Amniotic epithelial cell (primary cell): ENCODE results near the gene CBX7.
"Not testable (repeated sequence)": the region's sequence is repeated elsewhere in the genome, so short reads cannot be mapped to it uniquely, and the experiment has no call there.

Source experiments
- DNase-seq: peaks from one replicate; pipeline ENCODE4 v3.0.0-alpha.2; 2010; ENCODE audit warnings: low read depth

The CBX7 gene

DNA sequence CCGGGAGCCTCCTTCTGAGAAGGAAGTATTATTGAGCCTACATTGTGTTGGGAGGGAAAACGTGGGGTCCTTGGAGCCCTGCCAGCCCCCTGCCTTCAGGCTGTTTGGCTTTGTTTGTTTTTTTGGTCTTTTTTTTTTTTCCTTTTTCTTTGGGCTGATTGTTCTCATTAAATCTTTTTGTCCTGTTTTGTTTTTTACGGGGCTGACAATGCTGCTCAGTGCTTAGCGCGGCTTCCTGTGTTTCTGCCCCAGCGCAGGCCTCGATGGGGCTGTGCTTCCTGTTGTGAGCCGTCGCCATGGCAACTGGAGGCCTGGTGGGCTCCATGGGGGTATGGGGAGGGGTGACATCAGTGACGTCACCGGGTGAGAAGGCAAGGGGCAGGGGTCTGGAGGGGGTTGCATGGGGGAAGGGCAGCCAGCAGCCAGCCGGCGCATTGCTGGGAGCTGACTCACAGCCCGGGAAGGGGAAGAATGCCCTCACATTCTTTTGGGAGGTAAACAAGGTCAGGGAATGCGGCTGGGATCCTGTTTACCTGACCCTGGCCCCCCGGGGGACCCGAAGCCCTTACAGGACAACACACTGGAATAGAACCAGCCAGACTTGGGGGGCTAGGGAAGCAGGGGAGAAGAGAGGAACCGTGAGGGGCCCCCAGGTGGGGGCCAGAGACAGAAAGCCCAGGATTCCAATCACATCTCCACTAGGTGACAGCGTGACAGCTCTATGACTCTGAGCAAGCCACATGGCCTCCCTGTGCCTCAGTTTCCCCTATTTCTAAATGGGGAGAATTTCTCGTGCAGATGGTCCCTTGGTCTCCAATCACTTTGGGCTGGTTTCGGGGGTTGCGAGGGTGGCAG, 22.2 kb upstream of the CBX7 start:
- peak; percentile 90 for DNase-seq

DNA sequence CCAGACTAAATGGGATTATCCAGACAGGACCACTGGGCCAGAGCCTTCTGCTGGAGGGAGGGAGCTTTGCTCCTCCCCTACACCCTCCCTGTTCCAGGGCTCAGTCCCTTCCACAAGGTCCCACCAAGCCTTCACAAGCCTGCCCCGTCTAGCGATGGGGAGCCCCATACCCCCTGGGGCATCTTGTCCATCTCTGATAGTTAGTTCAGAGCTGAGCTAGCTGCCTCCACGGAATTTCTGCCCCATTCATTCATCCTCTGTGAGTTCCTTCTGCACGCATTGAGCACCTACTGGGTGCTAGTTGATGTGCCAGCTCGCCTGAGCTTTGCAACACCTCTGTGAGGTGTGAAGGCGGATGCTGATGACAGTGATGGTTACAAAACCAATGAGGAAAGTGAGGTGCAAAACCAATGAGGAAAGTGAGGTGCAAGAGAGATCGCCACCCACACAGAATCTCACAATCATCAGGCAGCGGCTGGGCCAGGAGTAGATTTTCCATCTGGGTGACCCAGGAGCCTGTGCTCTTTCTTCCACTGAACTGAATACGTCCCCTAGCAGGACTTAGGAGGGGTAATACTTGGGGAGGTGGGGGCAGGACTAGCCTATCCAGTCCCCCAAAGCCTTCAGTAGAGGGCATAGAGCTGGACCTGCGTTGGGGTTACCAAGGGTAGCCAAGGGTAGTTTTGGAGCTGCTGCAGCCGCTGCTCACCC, 21.5 kb upstream of the CBX7 start:
- no peak for DNase-seq

DNA sequence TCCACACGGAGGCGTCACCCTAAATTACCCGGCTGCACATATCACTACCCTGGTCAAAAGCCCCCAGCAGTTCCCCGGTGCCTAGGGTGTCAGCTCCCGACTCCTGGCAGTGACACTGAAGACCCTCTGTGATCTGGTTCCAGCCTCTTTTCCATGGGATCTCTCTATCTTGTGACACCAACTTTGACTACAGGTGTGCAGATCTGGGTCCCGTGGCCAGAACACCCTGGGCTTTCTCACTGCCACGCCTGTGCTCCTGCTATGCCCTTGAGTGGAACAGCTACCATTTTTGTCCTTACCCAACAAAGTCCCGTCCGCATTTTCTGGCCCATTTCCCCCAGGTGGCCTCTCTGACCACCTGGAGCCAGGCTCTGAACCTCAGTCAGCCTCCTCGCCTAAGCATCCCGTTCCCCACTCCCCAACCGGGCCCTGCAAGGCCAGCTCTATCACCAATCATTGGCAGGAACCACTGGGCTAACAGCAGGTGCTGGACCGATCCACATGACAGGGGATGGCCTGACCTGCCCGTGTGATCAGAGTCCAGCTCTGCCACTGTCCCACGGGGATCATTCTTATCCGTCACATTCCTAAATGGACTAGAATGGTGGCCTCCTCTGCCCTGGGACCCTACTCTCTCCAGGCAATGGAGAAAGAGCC, 20.7 kb upstream of the CBX7 start:
- DNase-seq, result no peak

DNA sequence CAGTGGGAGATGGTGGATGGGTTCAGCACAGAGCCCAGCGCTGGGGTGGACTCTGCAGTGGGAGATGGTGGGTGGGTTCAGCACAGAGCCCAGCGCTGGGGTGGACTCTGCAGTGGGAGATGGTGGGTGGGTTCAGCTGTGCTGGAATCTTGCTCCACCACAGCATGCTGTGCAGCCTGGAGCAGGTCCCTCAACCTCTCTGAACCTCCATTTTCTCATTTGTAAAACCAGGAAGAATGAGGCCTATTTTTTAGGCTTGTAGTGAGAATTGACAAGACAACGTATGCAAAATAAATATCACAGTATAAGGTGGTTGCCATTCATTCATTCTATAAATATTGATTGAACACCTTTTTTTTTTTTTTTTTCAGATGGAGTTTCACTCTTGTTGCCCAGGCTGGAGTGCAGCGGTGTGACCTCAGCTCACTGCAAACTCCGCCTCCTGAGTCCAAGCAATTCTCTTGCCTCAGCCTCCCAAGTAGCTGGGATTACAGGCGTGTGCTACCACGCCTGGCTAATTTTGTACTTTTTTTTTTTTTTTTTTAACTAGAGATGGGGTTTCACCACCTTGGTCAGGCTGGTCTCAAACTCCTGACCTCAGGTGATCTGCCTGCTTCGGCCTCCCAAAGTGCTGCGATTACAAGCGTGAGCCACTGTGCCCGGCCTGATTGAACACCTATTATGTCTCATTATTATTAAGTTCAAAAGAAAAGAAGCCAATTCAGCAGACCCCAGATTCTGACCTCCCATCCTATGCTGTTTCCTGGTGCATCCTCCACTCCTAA, 20.0 kb upstream of the CBX7 start:
- DNase-seq, result not testable (repeated sequence)

DNA sequence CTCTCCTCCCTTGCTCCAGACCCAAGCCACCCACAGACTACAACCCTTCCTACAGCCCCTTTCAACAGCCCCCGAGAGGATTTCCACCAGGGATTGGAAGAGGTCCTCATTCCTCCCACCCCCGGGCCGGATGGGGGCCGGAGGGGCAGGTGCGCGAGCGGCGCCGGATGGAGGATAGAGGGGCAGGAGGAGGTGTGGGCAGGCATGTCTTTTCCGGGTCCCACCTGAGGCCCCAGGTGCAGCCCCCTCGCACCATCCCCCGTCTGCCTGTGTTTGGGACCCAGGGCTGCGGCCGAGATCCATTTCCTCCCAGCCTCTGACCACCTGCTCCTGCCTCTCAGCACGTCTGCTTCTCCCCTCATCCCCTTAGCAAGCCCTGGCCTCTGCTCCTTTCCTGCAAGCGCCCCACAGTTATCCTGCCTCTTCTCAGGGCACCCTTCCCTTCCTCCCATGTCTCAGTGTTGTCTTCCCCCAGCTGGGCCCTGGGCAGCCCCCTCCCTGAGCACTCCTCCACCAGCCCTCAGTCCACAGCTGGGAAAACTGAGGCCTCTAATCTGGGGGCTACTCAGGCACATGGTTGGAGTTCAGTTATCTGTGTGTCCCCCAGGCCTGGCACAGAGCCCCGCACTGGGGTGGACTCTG, 19.3 kb upstream of the CBX7 start:
- no peak for DNase-seq

DNA sequence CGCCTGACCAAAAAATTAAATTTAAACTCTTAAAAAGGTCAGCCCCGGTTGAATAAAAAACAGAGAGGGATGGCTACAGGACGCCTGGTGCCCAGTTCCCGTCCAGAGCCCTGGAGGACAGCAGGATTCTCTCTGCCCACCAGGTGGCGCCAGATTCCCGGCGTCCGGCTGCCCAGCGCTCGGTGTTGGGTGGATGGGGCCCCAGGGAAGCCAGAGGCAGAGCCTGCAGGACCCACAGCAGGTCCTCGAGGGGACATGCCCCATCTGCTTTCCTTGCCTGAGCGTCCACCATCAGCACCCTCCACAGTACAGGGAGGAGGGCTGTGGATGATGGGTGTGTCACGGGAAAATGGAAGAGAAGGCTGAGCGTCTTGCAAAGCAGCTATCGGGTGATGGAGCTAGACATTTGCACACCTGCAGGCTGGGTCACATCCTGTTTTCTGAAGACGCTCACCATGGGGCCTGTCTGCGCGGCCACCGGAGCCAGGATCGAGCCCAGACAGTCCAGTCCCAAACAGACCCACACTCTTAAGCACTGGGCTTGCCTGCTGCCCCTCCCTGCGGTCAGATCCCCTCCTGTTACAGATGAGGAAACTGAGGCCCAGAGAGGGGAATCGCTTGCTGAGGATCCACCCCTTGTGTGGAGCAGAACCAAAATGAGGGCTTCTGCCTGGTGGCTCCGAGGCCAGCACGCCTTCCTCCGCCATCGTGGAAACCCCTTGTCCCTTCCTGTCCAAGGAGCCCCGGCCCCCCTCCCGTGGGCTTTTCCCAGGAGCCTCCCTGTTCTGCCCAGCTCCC, 18.5 kb upstream of the CBX7 start:
- DNase-seq, result peak; percentile 41

DNA sequence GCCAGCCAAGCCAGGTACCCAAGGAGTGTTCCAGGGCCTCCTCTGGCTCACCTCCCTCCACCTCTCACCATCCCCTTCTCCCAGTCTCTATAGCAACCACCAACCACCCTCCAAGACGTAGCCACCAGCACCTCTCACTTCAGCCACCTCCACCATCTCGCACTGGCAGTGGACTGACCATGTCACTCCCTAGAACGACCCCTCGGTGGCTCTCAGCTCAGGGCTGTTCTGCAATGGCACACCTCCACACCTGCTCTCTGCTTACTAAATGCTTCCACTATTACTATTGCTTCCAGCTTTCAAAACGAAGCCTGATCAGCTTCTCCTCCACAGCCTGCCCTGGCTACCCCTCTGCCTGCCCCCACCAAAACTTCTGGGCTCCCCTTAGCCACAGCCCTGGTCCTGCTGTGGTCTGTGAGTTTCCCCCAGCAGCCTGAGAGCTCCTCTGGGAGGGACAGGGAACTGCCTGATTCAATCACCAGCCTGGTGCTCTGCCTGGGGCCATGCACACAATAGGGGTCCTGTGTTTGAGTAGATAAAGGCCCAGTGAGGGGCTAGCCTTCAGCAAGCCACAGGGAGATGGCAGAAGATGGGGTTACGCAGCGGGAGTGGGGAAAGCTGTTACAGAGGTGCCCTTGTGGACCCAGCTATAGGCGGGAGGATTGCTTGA, 17.5 kb upstream of the CBX7 start:
- no peak for DNase-seq

DNA sequence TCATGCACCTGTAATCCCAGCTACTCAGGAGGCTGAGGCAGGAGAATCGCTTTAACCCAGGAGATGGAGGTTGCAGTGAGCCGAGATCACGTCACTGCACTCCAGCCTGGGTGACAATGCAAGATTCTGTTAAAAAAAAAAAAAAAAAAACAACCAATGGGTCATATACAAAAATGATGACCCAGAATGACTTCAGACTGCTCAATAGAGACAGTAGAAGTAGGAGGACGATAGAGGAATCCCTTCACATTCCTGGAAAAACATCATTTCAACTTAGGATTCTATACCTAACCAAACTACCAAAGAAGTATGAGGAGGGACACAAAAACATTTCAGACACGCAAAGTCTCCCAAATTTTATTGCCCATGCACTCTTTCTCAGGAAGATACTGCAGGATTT, 14.1 kb upstream of the CBX7 start:
- no peak for DNase-seq

DNA sequence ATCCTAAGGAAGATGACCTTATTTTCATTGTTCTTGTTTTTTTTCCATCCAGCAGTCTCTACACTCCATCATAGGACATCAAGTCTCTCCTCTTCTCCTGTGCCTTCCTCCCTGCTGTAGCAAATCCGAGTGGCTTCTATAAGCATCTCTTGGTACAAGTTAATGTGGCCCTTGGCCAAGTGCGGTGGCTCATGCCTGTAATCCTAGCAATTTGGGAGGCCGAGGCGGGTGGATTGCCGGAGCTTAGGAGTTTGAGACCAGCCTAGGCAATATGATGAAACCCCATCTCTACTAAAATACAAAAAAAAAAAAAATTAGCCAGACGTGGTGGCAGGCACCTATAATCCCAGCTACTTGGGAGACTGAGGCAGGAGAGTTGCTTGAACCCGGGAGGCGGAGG, 3.6 kb upstream of the CBX7 start:
- not testable (repeated sequence) for DNase-seq

DNA sequence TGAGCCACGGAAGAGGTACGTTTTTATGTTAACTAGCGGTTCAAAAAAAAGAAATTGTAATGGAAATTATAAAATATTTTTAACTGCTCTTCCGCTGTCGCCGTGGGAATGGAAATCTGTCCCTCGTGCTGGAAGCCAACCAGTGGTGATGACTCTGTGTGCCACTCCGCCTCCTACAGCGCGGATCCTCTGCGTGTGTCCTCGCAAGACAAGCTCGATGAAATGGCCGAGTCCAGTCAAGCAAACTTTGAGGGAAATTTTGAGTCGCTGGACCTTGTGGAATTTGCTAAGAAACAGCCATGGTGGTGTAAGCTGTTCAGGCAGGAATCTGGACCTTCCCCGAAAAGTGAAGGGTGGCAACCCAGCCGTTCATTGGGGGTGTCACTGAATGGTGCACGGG, 2.9 kb upstream of the CBX7 start:
- DNase-seq, result no peak

DNA sequence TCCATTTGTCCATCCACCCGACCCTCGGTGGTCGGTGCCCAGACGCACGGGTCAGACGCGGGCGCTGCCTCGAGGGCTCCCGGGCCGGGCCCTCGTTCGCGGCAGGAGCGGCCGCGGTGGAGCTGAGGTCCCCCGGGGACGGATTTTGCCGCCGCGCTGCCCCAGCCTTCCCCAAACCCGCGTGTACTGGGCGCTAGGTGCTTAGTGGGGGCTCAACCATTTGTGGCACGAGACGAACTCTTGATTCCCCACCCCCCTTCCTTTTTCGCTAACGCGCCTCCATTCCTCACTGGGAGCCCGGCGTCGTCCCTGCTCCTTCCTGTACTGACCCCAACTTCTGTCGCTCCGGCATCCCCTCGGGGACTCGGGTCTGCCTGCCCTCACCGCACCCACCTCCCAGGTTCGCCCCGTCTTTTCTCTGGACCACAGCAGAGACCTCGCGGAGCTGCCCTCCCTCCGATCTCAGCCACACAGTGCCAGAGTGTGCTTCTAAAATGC, 789 bp upstream of the CBX7 start:
- no peak for DNase-seq

DNA sequence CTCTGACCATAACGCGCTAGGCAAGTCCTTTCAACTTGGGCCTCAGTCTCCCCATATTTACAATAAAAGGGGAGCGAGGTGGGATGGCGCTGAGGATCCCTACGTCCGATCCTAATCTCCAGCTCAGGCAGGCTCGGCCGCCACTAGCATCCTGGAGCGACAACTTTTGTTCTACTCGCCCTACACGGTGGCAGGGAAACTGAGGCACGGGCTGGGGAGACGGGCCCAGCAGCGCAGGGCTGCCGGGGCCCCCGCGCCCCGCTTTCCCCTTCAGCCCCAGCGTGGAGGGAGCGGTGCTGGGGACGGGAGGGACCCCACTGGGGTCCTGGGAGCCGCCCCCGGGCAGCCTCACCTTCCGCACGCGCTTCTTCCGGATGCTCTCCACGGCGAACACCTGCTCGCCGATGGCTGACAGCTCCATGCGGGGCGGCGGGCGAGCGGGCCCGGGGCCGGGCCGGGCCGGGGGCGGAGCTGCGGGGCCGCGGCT, 413 bp downstream of the CBX7 start:
- no peak for DNase-seq

DNA sequence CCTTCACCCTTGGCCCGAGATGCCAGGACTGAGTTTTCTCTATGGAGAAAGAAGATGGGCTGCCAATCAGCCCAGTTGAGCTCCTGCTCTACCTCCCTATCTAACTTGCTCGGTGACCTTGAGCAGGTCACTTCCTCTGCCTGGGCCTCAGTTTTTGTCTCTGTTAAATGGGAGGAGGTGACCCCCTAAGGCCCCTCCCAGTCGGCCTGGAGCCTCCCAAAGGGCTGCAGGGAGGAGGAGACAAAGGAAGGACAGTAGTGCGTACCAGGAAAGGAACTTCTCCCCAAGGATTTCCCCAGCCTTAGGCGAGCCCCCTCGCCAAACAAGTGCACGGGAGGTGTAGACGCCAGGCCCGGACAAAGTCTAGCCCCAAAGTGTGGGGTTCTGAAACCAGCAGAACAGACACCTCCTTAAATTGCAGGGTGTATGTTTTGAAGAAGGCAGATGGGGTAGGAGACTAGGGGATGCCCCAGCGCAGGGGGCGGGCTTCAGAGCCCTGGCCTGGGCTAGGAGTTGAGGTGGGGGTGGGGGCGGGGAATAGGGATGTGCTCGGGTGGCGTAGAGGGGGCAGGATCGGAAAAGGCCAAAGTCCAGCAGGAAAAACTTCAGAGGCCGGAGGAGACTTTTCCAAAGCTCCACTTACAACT, 1.0 kb downstream of the CBX7 start:
- DNase-seq, result no peak

DNA sequence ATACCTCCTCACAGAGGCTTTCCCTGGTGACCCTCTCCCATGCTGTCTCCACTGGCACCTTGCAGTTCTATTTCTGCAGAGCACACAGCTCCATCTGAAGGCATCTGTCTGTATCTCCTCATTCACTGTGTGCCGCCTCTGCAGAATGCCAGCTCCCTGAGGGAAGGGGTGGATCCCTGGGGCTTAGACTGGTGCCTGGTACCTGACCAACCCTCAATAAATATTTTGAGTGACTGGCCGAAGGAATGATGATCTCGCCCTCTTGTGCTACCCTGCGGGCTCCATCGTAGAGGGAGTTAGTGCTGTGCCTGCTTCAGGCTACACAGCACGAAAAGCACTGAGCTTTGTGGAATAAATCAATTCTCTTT, 1.6 kb downstream of the CBX7 start:
- DNase-seq, result no peak

DNA sequence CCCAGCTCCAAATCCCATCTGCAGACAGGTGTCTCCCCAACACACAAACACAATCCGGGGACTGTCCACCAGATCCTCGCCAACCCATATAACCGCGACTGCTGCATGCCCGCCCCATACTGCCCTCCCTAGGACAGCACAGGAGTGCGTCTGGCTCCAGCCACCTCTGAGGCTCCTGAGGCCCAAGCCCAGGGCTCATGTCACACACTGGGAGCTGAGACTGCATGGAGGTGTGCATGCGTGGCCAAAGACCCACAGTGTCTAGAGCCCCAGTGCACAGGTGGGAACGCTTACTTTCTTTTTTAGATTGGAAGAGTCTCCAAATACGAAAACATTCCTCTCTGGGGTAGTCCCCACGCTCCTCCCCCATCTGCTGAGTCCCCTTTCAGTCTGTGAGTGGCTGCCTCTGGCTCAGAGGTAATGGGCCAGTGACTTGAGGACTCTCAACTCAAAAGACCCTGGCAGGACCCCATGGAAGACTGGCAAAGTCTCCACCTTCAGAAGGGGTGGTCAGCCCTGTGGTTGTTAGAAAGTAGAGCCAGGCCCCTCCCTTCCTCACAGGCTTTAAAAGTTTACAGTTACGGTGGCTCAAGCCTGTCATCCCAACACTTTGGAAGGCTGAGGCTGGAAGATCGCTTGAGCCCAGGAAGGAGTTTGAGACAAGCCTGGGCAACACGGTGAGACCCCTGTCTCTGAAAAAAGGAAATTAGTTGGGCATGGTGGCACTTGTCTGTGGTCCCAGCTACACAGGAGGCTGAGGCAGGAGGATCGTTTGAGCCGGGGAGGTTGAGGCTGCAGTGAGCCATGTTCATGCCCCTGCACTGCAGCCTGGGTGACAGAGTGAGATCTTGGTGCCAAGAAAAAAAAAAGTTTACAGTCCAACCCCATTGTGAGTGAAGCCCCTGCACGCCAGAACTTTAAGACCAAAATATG, 2.3 kb downstream of the CBX7 start:
- DNase-seq, result no peak

DNA sequence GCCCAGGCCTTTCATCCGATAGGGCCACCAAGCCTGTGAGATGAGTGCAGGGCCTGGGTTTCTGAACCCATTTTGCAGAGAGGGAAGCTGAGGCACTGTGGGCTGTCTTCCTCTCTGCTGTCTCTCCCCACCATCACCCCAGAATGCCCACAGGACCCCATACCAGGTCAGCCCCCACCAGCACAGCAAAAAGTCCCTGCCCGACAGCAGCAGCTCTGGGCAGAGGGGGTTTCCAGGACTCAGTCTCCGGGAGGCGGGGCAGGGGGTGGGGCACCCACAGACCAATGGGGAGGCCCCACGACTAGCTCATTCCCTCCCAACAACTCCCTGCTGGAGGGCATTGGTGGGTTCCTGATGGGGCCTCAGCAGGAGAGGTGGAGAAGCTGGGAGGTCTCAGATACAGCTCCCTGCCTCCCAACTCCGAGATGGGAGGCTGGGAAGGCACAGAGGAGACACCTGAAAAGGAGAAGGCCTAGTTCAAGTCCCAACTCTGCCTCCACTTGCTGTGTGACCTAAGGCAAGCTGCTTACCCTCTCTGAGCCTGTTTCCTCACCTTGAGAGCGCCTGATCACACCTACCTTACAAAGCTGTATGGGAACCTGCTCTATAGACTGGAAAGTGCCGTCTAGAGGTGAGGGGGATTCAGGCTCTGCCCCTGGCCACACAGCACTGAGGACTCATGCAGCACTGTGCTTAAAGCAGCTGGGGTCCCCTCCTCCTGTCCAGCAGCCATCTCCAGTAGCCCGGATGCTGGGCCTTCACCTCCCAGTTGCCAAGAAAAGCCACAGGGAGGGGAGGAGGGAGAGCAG, 3.5 kb downstream of the CBX7 start:
- DNase-seq, result no peak

DNA sequence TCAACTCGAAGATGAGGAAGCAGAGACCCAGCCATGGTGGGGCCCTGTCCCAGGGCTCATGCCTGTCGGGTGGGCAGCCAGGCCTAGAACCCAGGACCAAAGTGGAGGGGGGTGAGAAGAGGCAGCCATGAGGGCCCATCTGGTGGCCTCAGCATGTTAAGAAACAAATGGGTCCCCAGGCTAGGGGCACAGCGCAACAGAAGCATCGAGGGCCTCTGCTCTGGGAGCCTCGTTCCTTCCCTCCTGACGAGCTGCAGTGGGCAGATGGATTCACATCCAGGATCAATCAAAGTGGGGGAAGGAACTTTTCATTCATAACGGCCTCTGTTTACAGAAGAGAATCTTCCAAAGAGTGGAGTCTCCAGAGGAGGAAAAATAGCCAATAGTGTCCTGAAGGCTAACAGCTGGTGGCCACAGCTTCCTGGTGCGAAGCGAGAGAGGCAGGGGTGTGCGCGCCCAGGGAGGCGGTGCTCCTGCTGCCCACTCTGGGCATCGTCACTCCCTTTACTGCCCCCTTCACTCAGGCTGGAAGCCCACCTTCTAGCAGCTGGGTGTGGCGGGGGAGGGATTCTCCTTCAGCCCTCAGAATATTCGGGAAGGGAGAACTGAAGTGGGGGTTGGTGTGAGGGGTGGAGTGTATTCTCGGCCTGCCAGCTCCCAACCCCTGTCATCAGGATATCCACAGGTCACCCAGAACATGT, 4.3 kb downstream of the CBX7 start:
- DNase-seq, result no peak
